Effector CD8-positive, alpha-beta T cell (primary cell): ENCODE results near the gene GPC5.
"Not testable (repeated sequence)": the region's sequence is repeated elsewhere in the genome, so short reads cannot be mapped to it uniquely, and the experiment has no call there.

Experiments
- DNase-seq: peaks from one replicate; lab custom pipeline; 2025; lab: John Stamatoyannopoulos, UW

Gene GPC5

DNA sequence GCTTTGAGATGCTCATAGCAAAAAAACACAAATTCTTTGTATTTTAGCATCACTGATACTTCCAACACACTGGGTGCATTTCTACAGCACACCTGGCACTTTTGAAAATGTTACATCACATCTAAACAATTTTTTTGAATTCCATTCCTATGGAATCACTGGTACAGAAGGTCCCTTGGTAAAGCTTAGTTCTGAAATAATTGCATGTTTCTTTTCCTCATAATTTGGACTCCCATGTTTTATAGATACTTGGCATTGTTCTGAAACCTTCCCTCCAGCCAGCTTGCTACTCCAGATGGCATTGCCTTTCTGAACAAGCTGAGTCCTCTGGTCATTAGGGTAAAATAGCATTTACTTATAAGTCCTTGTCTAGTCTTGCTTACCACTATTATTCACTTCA is 1346.8 kb downstream of the GPC5 start:
- no peak for DNase-seq

DNA sequence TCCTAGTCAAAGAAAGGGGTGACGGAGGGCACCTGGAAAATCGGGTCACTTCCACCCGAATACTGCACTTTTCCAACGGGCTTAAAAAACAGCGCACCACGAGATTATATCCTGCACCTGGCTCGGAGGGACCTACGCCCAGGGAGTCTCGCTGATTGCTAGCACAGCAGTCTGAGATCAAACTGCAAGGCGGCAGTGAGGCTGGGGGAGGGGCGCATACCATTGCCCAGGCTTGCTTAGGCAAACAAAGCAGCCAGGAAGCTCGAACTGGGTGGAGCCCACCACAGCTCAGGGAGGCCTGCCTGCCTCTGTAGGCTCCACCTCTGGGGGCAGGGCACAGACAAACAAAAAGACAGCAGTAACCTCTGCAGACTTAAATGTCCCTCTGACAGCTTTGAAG is 1354.3 kb downstream of the GPC5 start:
- not testable (repeated sequence) for DNase-seq

DNA sequence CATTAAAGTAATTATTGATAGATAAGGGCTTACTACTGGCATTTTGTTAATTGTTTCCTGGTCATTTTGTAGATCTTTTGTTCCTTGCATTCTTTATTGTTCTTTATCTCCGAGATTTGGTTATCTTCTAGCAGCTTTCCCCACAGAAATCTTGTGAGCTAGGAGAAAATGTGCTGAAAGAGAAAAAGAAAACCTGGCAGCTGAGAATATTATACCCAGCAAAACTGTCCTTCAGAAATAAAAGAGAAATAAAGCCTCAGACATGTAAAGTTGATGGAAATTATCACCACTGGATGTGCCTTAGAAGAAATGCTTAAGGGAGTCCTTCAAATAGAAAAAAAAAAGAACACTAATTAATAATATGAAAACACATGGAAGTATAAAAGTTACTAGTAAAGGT is 1363.3 kb downstream of the GPC5 start:
- DNase-seq = no peak

DNA sequence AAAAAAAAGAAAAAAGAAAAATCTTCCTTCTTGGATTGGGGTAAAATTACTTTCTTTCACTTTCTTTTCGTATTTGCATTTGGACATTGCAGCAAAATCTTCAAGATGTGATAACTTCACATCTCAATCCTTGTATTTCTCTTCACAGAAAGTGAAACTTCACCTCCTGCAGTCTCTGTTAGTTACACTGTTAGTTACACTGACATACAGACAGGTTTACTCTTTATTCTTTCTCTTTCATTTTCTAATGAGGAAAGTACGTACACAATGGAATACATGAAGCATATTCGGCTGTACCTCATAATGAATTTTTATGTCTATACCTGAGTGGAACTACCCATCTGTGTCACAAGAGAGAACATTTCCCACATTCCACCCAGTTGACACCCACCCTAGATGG is 1369.0 kb downstream of the GPC5 start:
- DNase-seq = no peak

DNA sequence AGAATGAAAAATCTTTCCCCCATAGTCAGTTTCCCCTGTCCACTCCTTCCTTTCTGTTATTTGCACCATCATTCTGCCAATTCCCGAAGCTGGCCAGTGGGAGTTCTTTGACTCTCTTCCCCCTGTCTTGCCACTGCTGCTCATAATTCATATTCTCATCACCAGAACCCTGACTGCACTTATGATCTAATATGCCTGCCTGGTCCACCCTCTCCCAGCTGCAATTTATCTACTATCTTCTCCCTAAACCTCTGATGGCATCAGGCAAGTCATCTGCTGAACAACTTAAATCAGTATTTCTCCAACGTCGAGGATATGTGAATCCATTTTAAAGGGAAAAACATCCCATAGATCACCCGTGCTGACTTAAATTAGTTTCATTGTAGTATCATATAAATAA is 1370.2 kb downstream of the GPC5 start:
- DNase-seq = no peak

DNA sequence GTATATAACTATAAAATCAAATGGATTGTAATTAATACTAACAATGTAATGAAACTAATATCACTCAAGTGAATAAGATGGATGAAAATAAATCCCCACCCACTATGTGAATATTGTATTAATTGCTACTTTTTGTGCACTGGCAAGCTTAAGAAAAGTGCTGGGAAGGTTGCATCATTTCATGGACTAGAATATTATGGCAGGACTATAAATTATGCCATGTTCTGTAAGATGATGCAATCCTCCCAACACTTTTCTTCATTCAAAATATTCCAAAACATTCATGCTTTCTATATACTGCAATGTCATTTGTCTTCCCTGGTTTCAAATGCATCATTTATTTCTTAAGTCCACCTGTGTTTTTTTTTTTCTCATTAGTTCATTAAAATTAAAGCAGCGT is 1370.6 kb downstream of the GPC5 start:
- DNase-seq = no peak

DNA sequence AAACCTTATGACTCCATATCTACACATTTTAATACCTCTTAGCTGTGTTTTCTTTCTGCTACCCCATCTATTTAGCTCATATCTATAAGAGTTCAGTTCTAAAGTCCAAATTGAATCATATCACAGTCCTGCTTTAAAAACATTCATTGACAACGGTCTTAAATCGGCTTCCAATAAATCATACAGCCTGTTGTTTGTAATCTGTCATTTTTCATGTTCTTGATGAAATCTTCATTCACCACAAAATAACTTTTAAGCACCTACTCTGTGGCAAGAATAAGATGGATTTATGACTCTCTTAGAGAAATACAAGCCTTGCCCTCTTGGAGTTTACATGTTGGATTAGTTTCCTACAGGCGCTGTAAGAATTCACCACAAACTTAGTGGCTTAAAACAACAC is 1377.2 kb downstream of the GPC5 start:
- no peak for DNase-seq

DNA sequence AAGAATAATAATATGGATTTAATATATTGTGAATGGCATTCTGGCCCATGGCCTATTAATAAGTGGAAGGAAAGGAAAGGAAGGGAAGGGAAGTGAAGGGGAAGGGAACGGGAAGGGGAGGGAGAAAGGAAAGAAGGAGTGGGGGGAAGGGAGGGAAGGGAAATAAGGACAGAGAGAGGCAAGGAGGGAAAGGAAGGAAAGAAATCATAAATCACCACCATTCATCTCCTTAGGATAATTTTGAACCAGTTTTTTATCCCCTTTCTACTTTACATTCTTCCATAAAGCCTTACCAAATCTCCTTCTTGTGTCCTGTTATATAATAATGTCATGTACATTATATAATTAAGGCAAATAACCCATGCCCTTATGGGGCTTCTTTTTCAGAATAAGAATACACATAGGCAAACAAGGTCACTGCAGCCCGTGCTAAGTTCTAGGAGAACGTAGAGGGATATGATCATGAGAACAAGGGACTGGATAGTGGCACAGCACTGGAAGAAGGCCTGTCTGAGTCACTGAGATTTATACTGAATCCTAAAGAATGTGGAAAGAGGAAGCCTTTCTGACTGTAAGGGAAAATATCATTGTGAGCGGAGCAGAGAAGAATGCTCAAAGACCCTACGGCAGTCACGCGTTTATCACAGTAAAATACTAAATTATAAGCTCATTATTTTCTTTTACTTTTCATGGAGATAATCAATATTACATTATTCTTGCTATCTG is 1383.7 kb downstream of the GPC5 start:
- DNase-seq = no peak

DNA sequence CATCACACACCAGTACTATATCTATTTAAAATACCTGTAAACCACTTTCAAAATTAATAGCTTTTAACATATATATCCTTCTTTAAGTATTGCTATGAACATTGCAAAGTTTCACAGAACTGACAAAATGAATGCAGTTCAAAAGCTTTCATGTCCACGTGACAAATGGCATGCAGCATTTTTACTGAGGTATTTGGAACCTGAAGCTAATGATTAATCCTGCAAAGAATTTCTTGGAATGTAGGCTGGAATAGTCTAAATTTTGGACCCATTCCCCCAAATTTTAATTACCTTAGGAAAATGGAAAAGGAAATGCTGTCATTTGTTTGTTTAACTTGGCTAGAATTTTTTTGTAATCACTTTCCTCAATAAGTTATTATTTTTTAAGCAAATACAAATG is 1404.4 kb downstream of the GPC5 start:
- DNase-seq = no peak

DNA sequence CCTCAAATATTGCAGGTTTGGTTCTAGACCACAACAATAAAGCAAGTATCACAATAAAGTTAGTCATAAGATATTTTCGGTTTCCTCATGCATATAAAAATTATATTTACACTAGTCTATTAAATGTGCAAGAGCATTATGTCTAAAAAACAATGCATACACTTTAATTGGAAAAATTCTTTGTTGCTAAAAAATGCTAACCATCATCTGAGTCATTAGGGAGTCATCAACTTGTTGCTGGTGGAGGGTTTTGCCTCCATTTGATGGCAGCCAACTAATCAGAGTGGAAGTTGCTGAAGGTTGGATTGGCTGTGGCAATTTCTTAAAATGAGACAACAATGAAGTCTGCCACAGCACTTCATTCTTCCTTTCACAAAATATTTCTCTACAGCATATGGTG is 1405.9 kb downstream of the GPC5 start:
- no peak for DNase-seq

DNA sequence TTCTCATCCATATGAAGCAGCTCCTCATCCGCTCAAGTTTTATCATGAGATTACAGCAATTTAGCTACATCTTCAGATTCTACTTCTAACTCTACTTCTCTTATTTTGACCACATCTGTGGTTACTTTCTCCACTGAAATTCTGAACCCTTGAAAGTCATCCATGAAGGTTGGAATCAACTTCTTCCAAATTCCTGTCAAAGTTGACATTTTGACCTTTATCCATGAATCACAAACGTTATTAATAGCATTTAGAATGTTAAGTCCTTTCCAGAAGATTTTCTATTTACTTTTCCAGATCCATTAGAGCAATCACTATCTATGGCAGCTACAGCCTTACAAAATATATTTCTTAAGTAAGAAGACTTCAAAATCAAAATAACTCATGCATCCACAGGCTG is 1406.5 kb downstream of the GPC5 start:
- no peak for DNase-seq

DNA sequence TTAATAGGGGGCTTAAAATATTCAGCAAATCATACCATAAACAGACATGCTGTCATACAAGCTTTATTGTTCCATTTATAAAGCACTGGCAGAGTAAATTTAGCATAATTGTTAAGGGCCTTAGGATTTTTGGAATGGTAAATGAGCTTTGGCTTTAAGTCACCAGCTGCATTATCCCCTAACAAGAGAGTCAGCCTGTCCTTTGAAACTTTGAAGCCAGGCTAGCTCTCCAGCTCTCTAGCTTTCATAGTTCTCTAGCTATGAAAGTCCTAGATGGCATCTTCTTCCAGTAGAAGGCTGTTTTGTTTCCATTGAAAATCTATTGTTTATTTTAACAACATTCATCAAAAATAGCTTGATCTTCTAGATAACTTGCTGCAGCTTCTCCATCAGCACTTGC is 1407.3 kb downstream of the GPC5 start:
- DNase-seq = no peak

DNA sequence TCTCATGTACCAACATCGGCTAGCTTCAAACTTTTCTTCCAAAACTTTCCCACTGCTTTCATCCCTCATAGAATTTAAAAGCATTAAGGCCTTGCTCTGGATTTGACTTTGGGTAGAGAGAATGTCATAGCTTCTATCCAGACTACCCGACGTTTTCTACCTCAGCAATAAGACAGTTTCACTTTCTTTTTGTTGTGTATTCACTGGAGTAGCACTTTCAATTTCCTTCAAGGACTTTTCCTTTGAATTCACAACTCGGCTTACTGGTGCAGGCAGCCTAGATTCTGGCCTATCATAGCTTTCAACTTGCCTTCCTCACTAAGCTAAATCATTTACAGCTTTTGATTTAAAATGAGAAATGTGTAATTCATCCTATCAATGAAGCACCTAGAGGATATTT is 1407.8 kb downstream of the GPC5 start:
- DNase-seq = no peak

DNA sequence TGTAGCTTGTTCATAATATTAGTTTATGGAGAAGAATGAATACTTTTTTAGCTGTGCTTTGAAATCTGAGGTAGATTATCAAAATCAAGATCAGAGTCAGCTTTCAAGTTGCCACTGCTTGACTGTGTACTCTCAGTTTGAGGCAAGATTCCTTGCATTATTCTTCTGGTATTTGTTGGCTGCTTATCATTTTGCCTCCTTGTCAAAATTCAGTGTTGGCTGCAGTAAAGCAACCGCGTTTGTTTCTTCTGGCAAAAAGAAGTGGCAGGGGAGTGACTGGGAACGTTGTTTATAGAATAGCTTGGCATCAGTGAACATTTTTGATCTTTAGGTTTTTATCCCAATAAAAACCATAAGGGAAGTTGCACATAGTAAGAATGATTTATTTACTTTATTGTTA is 1408.9 kb downstream of the GPC5 start:
- DNase-seq = no peak

DNA sequence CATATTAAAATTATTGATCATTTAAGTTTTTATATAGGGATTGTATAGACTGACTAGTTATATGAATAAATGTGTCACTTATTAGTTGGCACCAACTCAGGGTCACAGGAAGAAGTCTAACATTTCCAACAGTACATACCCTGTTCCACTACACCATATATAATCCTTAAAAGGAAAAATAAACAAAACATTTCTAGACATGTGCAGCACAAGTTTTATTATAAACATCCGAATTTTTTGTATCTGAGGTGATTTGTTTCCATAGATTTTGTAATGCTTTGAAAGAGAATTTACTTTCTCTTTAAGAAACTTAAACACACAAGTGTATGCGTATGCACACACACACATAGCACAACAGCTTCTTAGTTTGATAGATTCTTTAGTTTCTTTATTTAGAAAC is 1409.5 kb downstream of the GPC5 start:
- DNase-seq = no peak

DNA sequence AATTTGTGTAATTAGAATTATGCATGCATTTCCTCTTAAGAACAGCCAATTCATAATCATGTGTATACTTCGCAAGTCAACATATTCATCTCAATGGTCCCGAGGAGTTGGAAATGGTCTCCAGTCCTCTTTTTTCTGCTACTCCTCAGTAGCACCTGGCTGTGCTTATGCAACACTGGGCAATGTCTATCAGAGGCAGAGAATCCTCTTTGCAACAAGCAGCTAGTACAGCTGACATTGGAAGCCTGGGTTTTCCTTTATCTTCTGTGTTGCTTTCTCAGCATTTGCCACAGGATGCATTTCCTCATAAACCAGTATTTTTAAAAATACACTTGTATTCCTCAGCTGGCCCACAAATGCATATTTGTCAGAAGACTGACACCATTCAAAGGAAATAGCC is 1422.9 kb downstream of the GPC5 start:
- no peak for DNase-seq

DNA sequence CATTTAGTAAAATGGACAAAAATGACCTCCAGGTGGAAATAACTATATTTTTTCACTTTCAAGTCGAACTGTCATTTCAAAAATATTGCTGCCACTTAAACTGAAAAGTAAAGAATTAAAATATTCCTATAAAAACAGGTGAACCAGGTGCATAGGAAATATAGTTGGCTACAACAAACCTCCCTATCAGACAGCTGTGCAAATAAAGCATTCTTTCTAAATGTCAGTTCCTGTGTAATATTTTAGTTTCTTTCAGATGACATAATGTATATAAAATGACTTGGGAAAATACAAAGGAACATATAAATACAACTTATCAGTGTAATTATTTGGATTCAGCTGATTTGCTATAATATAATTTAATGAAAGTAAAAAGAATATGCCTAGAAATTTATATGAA is 1424.6 kb downstream of the GPC5 start:
- DNase-seq = no peak

DNA sequence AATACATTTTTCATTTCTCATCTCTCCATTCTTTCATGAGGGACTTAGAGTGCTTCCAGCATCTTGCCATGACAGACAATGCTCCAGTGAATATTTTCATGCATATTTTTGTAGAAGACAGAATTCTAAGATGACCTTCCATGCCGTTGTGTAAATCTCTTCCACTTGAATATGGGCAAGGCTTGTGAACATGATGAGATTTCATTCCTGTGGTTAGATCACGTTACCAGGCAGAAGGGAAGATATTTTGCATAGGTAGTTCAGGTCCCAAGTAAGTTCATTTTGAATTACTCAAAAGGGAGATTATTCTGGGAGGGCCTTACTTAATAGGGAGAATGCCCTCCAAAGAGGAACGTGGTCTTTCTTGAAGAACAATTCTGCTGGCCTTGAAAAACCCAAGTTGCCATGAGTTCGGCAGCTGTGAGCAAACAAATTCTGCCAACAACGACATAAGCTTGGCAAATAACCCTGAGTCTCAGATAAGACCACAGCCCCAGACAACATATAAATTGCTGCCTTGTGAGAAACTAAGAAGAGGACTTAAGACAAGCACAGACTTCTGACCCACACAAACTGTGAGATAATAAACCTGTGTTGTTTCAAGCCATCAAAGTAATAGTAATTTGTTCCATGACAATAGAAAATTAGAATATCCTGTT is 1427.6 kb downstream of the GPC5 start:
- DNase-seq = no peak

DNA sequence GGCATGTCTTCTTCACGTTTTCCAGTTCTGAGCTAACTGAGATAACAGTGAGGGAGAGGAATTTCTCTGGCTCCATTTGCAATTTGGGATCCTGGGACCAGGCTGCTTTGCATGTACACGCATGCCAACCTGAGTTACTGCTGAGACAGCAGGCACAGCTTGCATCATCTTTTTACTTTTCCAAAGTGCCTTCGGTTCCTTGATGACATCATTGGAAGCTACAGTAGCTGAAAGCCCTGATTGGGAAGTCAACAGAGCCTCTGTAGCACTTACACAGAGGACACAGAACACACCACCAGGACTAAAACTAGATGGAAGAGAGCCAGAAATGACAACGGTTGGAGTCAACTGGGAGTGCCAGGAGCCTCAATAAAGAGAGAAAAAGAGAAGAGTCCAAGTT is 1429.1 kb downstream of the GPC5 start:
- no peak for DNase-seq

DNA sequence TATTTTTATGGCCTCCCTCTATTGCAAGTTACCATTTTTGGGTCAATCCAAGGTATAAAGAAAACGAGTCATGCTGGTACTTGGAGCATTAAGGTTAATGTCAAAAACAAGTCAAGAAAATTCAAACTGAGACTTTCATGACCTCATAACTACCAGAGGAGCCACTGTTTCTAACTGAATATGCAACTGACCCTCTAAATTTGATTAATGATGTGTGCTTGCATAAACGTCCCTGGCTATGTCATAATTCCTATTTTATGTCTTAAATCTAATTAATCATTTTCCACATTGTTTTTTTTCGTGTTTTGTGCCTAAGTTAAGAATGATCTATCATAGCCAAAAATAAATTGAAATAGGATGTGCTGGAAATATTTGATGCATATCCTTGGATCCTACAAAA is 1431.5 kb downstream of the GPC5 start:
- no peak for DNase-seq

DNA sequence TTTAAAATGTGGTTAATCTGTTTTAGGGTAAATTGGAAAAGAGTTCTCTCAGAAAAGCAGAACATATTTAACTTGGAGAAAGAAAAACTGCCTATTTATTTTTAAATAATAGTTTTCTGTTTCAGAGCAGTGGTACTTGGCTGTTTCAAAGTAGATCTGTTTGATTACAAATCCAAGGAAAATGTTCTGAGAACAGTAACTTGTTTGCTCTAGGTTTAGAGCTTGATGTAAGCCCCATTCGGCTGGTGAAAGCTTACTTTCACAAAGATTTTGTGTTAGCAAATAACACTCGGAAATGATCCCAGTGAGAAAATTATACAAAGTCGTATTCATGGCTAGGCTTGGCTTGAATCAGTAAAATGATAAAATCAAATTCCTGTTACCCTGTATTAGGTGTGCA is 1432.4 kb downstream of the GPC5 start:
- DNase-seq = no peak

DNA sequence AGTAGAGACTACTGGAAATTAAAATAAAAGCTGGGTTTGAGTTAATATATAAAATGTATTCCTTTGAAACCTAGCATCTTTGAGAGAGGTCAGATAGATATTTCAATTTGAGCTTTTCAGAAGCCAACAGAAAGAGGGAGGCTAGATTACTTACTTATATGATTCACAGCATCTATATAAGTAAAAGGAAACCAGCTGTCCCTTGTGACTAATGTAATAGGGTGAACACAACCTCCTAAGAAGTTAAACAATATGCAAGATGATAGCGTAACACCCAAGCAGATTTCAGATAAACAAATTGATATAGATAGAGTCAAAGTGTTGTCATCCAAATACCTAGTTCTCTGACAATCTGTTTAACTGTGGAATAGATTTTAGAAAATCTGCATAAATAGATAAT is 1434.7 kb downstream of the GPC5 start:
- no peak for DNase-seq

DNA sequence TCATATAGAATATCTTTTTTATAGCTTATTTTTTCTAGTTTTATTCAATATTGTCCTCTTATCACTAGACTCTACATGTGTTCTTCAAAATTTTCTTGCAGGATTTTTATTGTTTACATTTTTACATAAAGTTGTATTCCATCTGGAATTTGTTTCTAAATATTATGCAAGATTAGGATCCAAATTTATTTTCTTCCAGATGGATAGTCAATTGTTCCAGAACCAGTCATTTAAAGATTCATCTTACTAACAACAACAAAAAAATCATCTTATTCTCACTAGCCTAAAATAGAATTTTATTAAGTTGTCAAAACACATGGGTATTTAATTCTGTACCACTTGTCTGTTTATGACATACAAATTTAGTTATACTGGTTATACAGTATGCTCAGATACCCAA is 1437.8 kb downstream of the GPC5 start:
- DNase-seq = no peak

DNA sequence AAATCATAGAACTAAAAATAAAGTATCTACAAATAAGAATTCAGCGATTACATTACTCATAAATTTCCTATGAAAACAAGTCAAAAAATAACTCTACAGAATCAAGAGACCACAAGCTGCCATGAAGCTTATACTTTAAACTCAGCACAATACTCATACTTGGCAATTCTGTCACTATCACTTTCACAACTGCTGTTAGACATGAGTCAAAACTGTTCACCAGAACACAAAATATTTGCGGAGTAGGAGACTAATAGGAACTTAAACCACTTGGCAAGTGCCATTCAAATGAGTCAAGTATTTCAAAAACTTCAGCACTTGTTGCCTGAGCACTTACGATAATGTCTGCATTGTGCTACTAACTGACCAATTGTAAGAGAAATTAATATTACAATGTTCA is 1440.4 kb downstream of the GPC5 start:
- no peak for DNase-seq
